GM13977 (cell line): Measurements from ENCODE around the gene MAP3K4.

Experiments
- DNase-seq: peaks from one replicate; pipeline ENCODE4 v3.0.0; 2012; ENCODE audit warnings: low spot score
- CTCF ChIP-seq: IDR thresholded peaks from 2 replicates; pipeline ENCODE4 v1.5.1; 2012; ENCODE audit warnings: mild to moderate bottlenecking, control low read depth; ENCODE audit not compliant: insufficient read depth; ENCODE audit errors: extremely low read depth, missing control alignments
- in situ Hi-C: fragments of 300-500 bp; cut with MboI; formaldehyde crosslinking; loops from one replicate; pipeline ENCODE4 v1.12.0; 2022; ENCODE audit warnings: low sequenced_read_pairs, low pct_unique_long_range_greater_than_20kb, mixed read lengths, inconsistent platforms; ENCODE audit not compliant: unreplicated experiment

The MAP3K4 gene

GRCh38 chr6:160951187-160952030 is 40.2 kb upstream of the MAP3K4 start:
- no peak for DNase-seq
- in situ Hi-C loops, result no loop called here
- no peak for TF ChIP-seq CTCF

- in situ Hi-C loops, result no loop called here
- TF ChIP-seq CTCF, result no peak
- no peak for DNase-seq
These were observed 38.8 kb upstream of the MAP3K4 start for GRCh38 chr6:160952633-160953281.

GRCh38 chr6:160955508-160956295 is 35.9 kb upstream of the MAP3K4 start:
- no peak for TF ChIP-seq CTCF
- no peak for DNase-seq
- in situ Hi-C loops, result no loop called here

GRCh38 chr6:160956300-160957035 is 35.1 kb upstream of the MAP3K4 start:
- in situ Hi-C loops, result no loop called here
- TF ChIP-seq CTCF, result no peak

GRCh38 chr6:160959726-160960435 is 31.7 kb upstream of the MAP3K4 start:
- in situ Hi-C loops, result no loop called here
- no peak for TF ChIP-seq CTCF
- no peak for DNase-seq

More at GRCh38 chr6:160956300-160957035, 35.1 kb upstream of the MAP3K4 start:
- DNase-seq, result no peak
